GM18511 (cell line): ENCODE results near the gene GABRB1.

Experiments
- ATAC-seq: cut with Tn5 transposase; IDR thresholded peaks from one replicate; pipeline ENCODE4 v1.9.1; 2021; ENCODE audit warnings: mild to moderate bottlenecking, moderate library complexity; ENCODE audit not compliant: unreplicated experiment

The GABRB1 gene

DNA sequence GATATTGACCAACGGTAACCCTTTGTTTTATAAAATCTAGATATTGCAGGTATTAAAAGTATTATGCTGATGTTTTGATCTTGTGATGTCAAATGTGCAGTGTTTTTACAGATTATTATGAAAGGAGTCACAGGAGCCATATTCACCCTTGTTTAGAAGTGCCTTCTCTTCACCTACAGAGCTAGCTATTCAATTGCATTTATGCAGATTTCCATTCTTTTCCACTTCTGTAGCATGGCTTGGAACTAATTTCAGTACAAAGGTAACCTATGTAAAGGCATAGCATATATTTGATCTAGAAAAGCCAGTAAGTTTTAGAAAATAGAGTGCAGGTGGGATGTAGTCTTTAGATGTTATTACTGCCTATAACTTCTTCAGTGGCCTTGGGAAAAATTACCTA lies 176.2 kb downstream of the GABRB1 start:
- ATAC-seq: no peak

DNA sequence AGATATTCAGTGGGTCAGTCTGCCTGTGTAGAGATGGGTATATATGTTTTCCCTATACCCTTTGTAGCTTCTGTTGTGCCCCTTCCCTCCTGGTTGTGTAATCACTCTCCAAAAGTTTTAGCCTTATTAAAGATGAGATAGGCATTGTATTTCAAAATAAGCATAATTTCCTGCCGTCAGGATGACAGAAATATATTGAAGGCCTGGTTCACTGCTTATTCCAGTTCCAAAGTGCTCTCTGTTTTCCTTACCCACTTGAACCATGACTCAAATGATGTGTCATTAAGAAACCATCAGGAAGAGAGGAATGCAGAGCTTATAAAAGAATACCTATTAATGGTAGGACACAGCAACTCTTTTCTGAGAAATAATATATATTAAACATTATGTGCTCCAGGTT lies 178.5 kb downstream of the GABRB1 start:
- no peak for ATAC-seq

GRCh38 chr4:47210828-47211227 lies 179.5 kb downstream of the GABRB1 start:
- ATAC-seq: no peak

DNA sequence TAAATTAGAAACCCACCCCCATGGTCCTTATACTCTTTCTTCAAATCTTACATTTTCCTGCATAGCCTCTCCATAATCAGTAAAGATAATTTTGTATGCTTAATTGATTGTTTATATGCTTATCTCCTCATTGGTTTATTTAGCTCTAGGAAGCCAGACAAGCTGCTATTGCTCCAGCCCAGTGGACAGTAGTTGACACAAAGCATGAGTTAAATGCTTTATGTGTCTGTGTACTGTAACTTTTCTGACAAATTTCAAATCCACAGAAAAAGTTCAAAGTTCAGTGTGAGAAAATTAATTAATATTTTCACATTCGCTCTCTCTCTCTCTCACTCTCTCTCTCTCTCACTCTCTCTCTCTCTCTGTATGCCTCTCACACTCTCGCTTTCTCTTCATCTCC lies 181.7 kb downstream of the GABRB1 start:
- ATAC-seq: no peak

GRCh38 chr4:47213539-47213938 lies 182.2 kb downstream of the GABRB1 start:
- no peak for ATAC-seq

- ATAC-seq: no peak
Measured at GRCh38 chr4:47213971-47214370, 182.6 kb downstream of the GABRB1 start.

DNA sequence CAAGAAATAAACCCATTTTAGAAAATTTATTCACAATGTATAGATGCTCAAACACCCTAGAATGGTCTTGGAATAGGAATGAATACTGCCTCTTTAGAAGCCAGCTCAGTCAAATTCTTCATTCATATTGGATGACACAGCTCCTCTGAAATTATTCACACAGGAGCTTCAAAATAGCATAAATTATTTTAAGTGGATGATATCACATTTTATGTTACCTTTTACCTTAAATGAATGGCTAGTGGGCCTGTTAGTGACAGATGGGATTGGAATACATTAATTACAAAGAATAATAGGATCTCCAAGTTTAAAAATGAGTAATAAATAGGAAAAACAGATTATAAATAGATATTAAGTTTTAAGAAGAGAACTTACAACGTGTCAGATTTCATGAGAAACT lies 184.4 kb downstream of the GABRB1 start:
- ATAC-seq: no peak

GRCh38 chr4:47217291-47217690 lies 185.9 kb downstream of the GABRB1 start:
- ATAC-seq: no peak

DNA sequence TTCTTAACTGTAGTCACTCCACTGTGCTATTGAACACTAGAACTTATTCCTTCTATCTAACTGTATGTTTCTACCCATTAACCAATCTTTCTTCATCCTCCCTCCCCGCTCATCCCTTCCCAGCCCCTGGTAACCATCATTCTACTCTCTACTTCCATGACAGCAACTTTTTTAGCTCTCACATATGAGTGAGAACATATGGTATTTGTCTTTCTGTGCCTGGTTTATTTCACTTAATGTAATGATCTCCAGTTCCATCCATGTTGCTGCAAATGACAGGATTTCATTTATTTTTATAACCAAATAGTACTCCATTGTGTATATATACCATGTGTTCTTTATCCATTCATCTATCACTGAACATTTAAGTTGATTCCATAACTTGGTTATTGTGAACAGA lies 186.5 kb downstream of the GABRB1 start:
- no peak for ATAC-seq

- ATAC-seq: no peak
Measured at GRCh38 chr4:47218631-47219030, 187.3 kb downstream of the GABRB1 start.

- ATAC-seq: no peak
Measured at GRCh38 chr4:47219586-47219985, 188.2 kb downstream of the GABRB1 start.

- ATAC-seq: no peak
Measured at GRCh38 chr4:47221721-47222120, 190.4 kb downstream of the GABRB1 start.

- no peak for ATAC-seq
Measured at GRCh38 chr4:47222276-47222675, 190.9 kb downstream of the GABRB1 start.

DNA sequence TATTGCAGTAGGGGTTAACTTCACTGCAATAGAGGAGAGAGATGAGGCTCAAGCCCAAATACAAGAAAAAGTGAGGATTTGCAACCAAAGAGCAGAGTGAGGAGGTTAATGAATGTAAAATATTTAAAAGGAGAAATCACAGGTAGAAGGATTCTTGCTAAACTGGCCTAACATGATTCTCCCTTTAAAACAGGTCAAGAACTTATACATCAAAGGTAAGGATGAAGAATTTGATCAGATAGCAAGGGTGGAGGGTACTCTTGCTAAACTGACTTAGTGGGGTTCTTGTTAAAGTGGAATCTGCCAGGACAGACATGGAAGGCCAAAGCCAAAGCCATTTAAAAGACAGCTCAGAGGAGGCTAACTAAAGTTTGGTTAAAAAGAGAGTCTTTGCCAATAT lies 193.0 kb downstream of the GABRB1 start:
- ATAC-seq: no peak

GRCh38 chr4:47235721-47236120 lies 204.4 kb downstream of the GABRB1 start:
- ATAC-seq: no peak

- ATAC-seq: no peak
Measured at GRCh38 chr4:47238667-47239066, 207.3 kb downstream of the GABRB1 start.

GRCh38 chr4:47239649-47240048 lies 208.3 kb downstream of the GABRB1 start:
- no peak for ATAC-seq

DNA sequence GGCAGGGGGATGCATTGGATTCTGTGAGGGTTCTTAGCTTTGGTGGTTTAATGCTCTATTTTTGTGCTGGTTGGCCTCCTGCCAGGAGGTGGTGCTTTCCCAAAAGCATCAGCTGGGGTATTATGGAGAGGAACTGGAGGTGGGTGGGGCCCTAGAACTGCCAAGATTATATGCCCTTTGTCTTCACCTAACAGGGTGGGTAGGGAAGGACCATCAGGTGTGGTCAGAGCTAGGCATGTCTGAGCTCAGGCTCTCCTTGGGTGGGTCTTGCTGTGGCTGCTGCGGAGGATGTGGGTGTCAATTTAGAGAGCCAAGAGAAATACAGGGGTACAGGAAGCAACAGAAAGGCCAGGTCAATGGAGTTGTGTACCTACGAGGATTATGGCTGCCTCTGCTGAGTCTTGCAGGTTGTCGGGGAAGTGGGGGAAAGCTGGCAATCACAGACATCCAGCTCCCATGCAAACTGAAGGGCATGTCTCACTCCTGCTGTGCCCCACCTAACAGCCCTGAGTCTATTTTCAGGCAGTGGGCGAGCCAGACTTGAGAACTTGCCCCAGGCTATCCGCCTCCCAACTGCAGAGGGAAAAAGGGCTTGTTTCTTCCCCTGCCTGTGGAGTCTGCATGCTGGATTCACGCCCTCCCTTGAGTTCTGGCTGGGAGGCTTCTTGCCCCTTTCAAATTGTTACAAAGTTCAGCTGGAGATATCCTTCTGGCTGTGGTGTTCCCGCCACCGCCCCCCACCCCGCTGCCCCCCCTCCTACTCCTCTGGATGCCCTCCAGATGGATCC lies 220.2 kb downstream of the GABRB1 start:
- ATAC-seq: no peak

GRCh38 chr4:47263721-47264120 lies 232.4 kb downstream of the GABRB1 start:
- ATAC-seq: no peak

GRCh38 chr4:47270201-47270888 lies 239.0 kb downstream of the GABRB1 start:
- ATAC-seq: no peak

DNA sequence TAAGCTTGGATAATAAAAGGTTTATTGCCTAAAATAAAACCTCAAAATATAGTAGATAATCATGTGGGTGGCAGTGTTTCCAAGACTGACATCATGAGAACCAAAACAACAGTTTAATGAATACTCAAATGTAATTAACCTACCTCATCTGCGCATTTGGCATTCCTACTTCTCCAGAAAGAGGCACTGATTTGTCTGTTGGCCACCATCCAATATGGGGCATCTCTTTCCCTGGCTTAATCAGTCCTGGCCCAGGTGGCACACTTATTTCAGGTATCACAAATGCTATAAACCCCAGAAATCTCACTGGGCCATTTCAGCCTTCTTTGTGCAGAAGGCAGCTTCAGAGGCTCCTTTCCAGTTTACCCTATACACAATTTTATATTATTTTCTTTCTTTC lies 239.9 kb downstream of the GABRB1 start:
- ATAC-seq: no peak

DNA sequence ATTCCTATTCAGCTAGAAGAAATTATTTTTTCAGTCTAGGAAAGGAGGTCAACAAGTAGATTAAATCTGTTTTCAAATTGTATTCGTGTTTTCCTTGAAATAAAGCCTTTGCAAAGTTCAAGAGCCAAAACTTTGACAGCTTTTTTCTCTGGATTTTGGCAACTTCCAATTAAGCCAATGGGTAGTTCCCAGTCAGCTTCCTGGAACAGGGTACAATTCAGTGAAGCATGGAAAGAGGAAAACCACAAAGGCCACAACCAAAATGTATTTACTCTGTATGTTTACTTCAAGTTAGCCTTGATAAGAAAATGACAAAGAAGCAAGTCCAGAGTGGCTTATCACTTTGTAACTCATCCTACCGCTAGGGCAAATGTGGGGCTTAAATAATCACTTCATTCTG lies 243.5 kb downstream of the GABRB1 start:
- no peak for ATAC-seq

DNA sequence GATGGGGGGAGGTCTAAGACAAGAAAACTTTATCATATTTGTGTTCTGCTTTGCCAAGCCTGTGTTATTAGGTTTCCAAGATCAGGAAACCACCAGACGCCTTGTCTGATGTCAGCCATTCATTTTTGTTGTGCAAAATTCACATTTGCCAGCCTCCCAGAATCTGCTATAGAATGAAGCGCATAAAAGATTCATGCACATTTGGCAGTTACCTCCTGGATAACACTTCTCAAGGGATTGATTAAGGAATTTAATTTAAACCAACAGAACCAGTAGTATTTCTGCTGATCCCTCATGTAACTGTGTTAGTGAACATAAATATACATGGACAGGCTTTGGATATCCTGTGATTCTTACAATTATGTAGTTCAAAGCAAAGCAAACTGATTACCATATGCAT lies 244.2 kb downstream of the GABRB1 start:
- ATAC-seq: no peak
